H4 (cell line): Measurements from ENCODE around the gene CDH13. TPM values are rescaled to one million over a fixed set of nuclear protein-coding genes. Genes with fewer than 3 reads are reported as not detected.

ENCODE experiments used
- DNase-seq: peaks from one replicate; pipeline ENCODE4 v3.0.0-alpha.2; 2015; ENCODE audit warnings: low spot score
- total RNA-seq: library from RNA; depleted of rRNA; stranded (reverse); fragments of >200 nt; shearing (Covaris generic); gene quantifications from 2 replicates; pipeline ENCODE4 v1.2.3, GENCODE V29; 2014

CDH13 gene
- total RNA-seq, 1 experiment from 2014 or later: not detected

GRCh38 chr16:82651921-82652601 lies 25.3 kb downstream of the CDH13 start:
- DNase-seq: no peak

GRCh38 chr16:82652826-82653225 lies 26.1 kb downstream of the CDH13 start:
- no peak for DNase-seq

- peak; percentile 85 for DNase-seq
Measured at GRCh38 chr16:82653550-82654511, 27.1 kb downstream of the CDH13 start.

GRCh38 chr16:82655072-82655714 lies 28.4 kb downstream of the CDH13 start:
- peak; percentile 91 for DNase-seq

GRCh38 chr16:82655720-82656490 lies 29.1 kb downstream of the CDH13 start:
- peak; percentile 8 for DNase-seq

GRCh38 chr16:82657239-82657638 lies 30.5 kb downstream of the CDH13 start:
- DNase-seq: no peak

GRCh38 chr16:82657786-82658185 lies 31.0 kb downstream of the CDH13 start:
- DNase-seq: no peak

GRCh38 chr16:82658796-82659195 lies 32.0 kb downstream of the CDH13 start:
- peak; percentile 6 for DNase-seq

- peak; percentile 24 for DNase-seq
Measured at GRCh38 chr16:82660075-82660645, 33.4 kb downstream of the CDH13 start.

- DNase-seq: no peak
Measured at GRCh38 chr16:82660966-82661365, 34.2 kb downstream of the CDH13 start.

GRCh38 chr16:82664181-82664580 lies 37.4 kb downstream of the CDH13 start:
- no peak for DNase-seq

- no peak for DNase-seq
Measured at GRCh38 chr16:82665025-82665424, 38.3 kb downstream of the CDH13 start.

- DNase-seq: no peak
Measured at GRCh38 chr16:82667437-82667836, 40.7 kb downstream of the CDH13 start.

- DNase-seq: no peak
Measured at GRCh38 chr16:82668094-82668493, 41.3 kb downstream of the CDH13 start.

- no peak for DNase-seq
Measured at GRCh38 chr16:82671741-82672140, 45.0 kb downstream of the CDH13 start.

GRCh38 chr16:82672676-82673075 lies 45.9 kb downstream of the CDH13 start:
- DNase-seq: no peak

- DNase-seq: no peak
Measured at GRCh38 chr16:82675300-82675699, 48.5 kb downstream of the CDH13 start.

- no peak for DNase-seq
Measured at GRCh38 chr16:82681592-82681991, 54.8 kb downstream of the CDH13 start.

- no peak for DNase-seq
Measured at GRCh38 chr16:82682767-82683166, 56.0 kb downstream of the CDH13 start.

GRCh38 chr16:82684256-82684655 lies 57.5 kb downstream of the CDH13 start:
- DNase-seq: no peak

- DNase-seq: no peak
Measured at GRCh38 chr16:82685526-82685925, 58.8 kb downstream of the CDH13 start.
